Measurements from ENCODE around the gene PPT2.

- TF ChIP-seq CTCF (IDR thresholded peaks at IDR 0.05) (no peak), POLR2A (IDR thresholded peaks at IDR 0.05) (no peak)
These were observed 35.3 kb downstream of the PPT2 start for GRCh38 chr6:32189069-32189741.
